Liver (tissue), 9 donors: ENCODE data around the gene CRHR1. TPM values are rescaled to one million over a fixed set of nuclear protein-coding genes. Genes with fewer than 3 reads are reported as not detected.

ENCODE experiments used
- DNase-seq: peaks from one replicate; pipeline ENCODE4 v3.0.0-alpha.2; 2017; ENCODE audit warnings: low spot score
- H3K27ac ChIP-seq, 2 donors: one replicate each; pipeline ENCODE4 v1.7.0; 2013; ENCODE audit warnings: inconsistent platforms in 2 of 2, low read length in 2 of 2, control low read depth in 1 of 2, low read depth in 1 of 2, mild to moderate bottlenecking in 1 of 2
- H3K27me3 ChIP-seq, 4 donors: one replicate each; pipeline versions ENCODE4 v1.6.1 to v1.7.0; 2013; ENCODE audit warnings: low read length in 3 of 4, inconsistent platforms in 1 of 4, mild to moderate bottlenecking in 1 of 4, moderate library complexity in 1 of 4; ENCODE audit not compliant: control insufficient read depth in 4 of 4, insufficient read depth in 4 of 4
- H3K36me3 ChIP-seq, 4 donors: one replicate each; pipeline versions ENCODE4 v1.6.1 to v1.7.0; 2013; ENCODE audit warnings: low read length in 3 of 4, mild to moderate bottlenecking in 3 of 4, low read depth in 1 of 4, moderate library complexity in 1 of 4; ENCODE audit not compliant: control insufficient read depth in 4 of 4, insufficient read depth in 3 of 4
- H3K4me1 ChIP-seq, 4 donors: one replicate each; pipeline versions ENCODE4 v1.6.1 to v1.7.0; 2013; ENCODE audit warnings: low read length in 3 of 4, mild to moderate bottlenecking in 3 of 4, moderate library complexity in 1 of 4; ENCODE audit not compliant: control insufficient read depth in 4 of 4, insufficient read depth in 4 of 4
- H3K4me3 ChIP-seq, 3 donors: one replicate each; pipeline versions ENCODE4 v1.6.1 to v1.7.0; 2013; ENCODE audit warnings: low read length in 3 of 3, control low read depth in 1 of 3, low read depth in 1 of 3, mild to moderate bottlenecking in 1 of 3
- H3K9ac ChIP-seq, 2 donors: one replicate each; pipeline ENCODE4 v1.7.0; 2013; ENCODE audit warnings: low read length in 2 of 2, mild to moderate bottlenecking in 2 of 2, moderate library complexity in 2 of 2, control low read depth in 1 of 2, low read depth in 1 of 2
- H3K9me3 ChIP-seq, 4 donors: one replicate each; pipeline versions ENCODE4 v1.6.1 to v1.7.0; 2013; ENCODE audit warnings: low read length in 3 of 4; ENCODE audit not compliant: control insufficient read depth in 4 of 4
- FOXA1 ChIP-seq: IDR thresholded peaks from 2 replicates; pipeline ENCODE4 v1.6.1; 2016; ENCODE audit warnings: antibody characterized with exemption
- FOXA2 ChIP-seq: IDR thresholded peaks from 2 replicates; pipeline ENCODE4 v1.6.1; 2016; ENCODE audit warnings: antibody characterized with exemption
- GABPA ChIP-seq, 2 donors: IDR thresholded peaks in 1 of 2; conservative IDR thresholded peaks in 1 of 2; 2 replicates each; pipeline ENCODE4 v1.6.1; 2016; ENCODE audit warnings: antibody characterized with exemption in 2 of 2, mild to moderate bottlenecking in 1 of 2, moderate library complexity in 1 of 2
- HNF4A ChIP-seq, 2 donors: conservative IDR thresholded peaks; 2 replicates each; pipeline ENCODE4 v1.6.1; 2016; ENCODE audit warnings: antibody characterized with exemption in 2 of 2, mild to moderate bottlenecking in 2 of 2
- HNF4G ChIP-seq: IDR thresholded peaks from 2 replicates; pipeline ENCODE4 v1.6.1; 2016; ENCODE audit warnings: antibody characterized with exemption
- JUND ChIP-seq, 2 donors: IDR thresholded peaks; 2 replicates each; pipeline ENCODE4 v1.6.1; 2016; ENCODE audit warnings: antibody characterized with exemption in 2 of 2
- NR2F2 ChIP-seq: IDR thresholded peaks from 2 replicates; pipeline ENCODE4 v1.6.1; 2016; ENCODE audit warnings: antibody characterized with exemption
- RAD21 ChIP-seq, 2 donors: IDR thresholded peaks; 2 replicates each; pipeline ENCODE4 v1.6.1; 2016; ENCODE audit warnings: antibody characterized with exemption in 2 of 2, mild to moderate bottlenecking in 2 of 2
- RXRA ChIP-seq, 2 donors: IDR thresholded peaks; 2 replicates each; pipeline ENCODE4 v1.6.1; 2017 to 2018; ENCODE audit warnings: antibody characterized with exemption in 2 of 2, mild to moderate bottlenecking in 1 of 2
- SP1 ChIP-seq: IDR thresholded peaks from 2 replicates; pipeline ENCODE4 v1.6.1; 2018; ENCODE audit warnings: antibody characterized with exemption, mild to moderate bottlenecking
- TAF1 ChIP-seq: conservative IDR thresholded peaks from 2 replicates; pipeline ENCODE4 v1.6.1; 2016; ENCODE audit warnings: antibody characterized with exemption, mild to moderate bottlenecking
- YY1 ChIP-seq: IDR thresholded peaks from 2 replicates; pipeline ENCODE4 v1.6.1; 2016; ENCODE audit warnings: antibody characterized with exemption, mild to moderate bottlenecking
- WGBS: extraction: QIAGEN DNeasy Blood & Tissue Kit; methylation state at CpG from one replicate; pipeline ENCODE4 v1.1.7; 2013; 5-methylcytosine and 5-hydroxymethylcytosine counted together
- polyA plus RNA-seq, 2 donors: library from polyadenylated mRNA; stranded (reverse) in 1 of 2; unstranded in 1 of 2; fragments of 200-250 nt in 1 of 2; fragments of >200 nt in 1 of 2; fragmentation: Nextera tagmentation in 1 of 2; extraction: Ambion mirVana in 1 of 2; gene quantifications; one replicate each; pipeline versions ENCODE4 v1.2.1 to v1.2.3, GENCODE V29; 2013 to 2015
- total RNA-seq, 2 donors: library from RNA; depleted of rRNA; stranded (reverse); fragments of >200 nt; gene quantifications; one replicate each; pipeline ENCODE4 v1.2.3, GENCODE V29; 2014
- TF ChIP-seq, protein P1 (sequence below): IDR thresholded peaks from 2 replicates; pipeline ENCODE4 v1.6.1; 2016; ENCODE audit warnings: antibody characterized with exemption, mild to moderate bottlenecking
- TF ChIP-seq, protein P2 (sequence below): IDR thresholded peaks from 2 replicates; pipeline ENCODE4 v1.6.1; 2016; ENCODE audit warnings: antibody characterized with exemption
- TF ChIP-seq, protein P3 (sequence below): fragments of 150-350 bp; IDR thresholded peaks from 2 replicates; pipeline ENCODE4 v1.5.1; 2017; ENCODE audit warnings: improper control_type of control experiment, low read depth, low read length; ENCODE audit not compliant: missing input control
- TF ChIP-seq, protein P4 (sequence below): IDR thresholded peaks from 2 replicates; pipeline ENCODE4 v1.6.1; 2016; ENCODE audit warnings: antibody characterized with exemption
- donor health status: healthy.
- donor health status: healthy.
- donor health status: healthy.
- donor health status: healthy.
- donor health status: healthy.

CRHR1 gene
- total and polyA plus RNA-seq, 4 donors = not detected

DNA sequence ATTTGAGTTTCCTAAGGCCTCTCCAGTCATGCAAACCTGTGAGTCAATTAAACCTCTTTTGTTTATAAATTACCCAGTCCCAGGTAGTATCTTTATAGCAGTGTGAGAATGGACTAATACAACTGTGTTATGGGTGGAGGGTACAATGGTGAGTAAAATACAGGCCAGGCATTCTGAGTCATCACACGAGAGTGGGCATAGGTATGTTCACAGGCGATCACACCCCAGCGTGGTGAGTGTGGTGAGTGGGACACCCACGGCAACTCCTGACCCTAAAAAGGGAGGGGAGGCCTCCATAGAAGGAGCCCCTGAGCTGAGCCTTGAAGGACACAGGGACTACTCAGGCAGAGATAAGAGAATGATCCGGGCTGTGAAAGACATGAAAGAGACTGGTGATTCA, 87.6 kb downstream of the CRHR1 start:
- no peak overlapping the region for H3K4me3 ChIP-seq
- H3K27me3 ChIP-seq = peaks cover 0 to 3% (median 0%) of the 10 kb centered on the region in 4 donors
- H3K4me1 ChIP-seq = no peaks in the 10 kb centered on the region
- TF ChIP-seq TAF1 (no peak), SP1 (no peak), JUND (IDR thresholded peaks at IDR 0.05) (no peak), FOXA1 (no peak), HNF4A (conservative IDR thresholded peaks at IDR 0.05) (no peak), RAD21 (IDR thresholded peaks at IDR 0.05) (no peak)
- TF ChIP-seq, protein P1, sequence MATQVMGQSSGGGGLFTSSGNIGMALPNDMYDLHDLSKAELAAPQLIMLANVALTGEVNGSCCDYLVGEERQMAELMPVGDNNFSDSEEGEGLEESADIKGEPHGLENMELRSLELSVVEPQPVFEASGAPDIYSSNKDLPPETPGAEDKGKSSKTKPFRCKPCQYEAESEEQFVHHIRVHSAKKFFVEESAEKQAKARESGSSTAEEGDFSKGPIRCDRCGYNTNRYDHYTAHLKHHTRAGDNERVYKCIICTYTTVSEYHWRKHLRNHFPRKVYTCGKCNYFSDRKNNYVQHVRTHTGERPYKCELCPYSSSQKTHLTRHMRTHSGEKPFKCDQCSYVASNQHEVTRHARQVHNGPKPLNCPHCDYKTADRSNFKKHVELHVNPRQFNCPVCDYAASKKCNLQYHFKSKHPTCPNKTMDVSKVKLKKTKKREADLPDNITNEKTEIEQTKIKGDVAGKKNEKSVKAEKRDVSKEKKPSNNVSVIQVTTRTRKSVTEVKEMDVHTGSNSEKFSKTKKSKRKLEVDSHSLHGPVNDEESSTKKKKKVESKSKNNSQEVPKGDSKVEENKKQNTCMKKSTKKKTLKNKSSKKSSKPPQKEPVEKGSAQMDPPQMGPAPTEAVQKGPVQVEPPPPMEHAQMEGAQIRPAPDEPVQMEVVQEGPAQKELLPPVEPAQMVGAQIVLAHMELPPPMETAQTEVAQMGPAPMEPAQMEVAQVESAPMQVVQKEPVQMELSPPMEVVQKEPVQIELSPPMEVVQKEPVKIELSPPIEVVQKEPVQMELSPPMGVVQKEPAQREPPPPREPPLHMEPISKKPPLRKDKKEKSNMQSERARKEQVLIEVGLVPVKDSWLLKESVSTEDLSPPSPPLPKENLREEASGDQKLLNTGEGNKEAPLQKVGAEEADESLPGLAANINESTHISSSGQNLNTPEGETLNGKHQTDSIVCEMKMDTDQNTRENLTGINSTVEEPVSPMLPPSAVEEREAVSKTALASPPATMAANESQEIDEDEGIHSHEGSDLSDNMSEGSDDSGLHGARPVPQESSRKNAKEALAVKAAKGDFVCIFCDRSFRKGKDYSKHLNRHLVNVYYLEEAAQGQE = no peak
- no peak overlapping the region for H3K9ac ChIP-seq
- no peaks in the 10 kb centered on the region for H3K9me3 ChIP-seq
- DNase-seq = no peak
- 79% methylated on average over 5 of the region's 5 CpGs for WGBS
- H3K36me3 ChIP-seq = no peaks in the 10 kb centered on the region
- H3K27ac ChIP-seq = no peak overlapping the region

DNA sequence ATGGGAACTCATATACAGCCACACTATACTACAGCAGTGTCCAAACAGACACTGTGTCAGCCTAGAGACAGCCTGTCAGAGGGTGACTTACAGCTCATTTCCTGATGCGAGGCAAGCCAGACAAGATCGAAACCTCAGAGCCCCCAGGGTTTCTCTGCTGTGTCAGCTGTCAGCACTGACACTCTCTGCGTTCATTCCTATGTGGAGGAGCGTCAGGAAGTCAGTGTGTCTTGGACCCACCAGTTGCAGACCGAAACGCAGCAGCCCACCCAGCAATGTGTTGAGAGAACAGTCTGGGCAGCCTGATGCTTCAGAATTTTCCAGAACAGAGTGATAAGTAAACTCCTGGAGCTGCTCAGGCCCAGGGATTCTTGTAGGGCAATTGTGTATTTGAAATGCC, 89.6 kb downstream of the CRHR1 start:
- H3K27me3 ChIP-seq = peaks cover 0 to 3% (median 0%) of the 10 kb centered on the region in 4 donors
- H3K4me1 ChIP-seq = no peaks in the 10 kb centered on the region
- H3K36me3 ChIP-seq = no peaks in the 10 kb centered on the region
- TF ChIP-seq GABPA (IDR thresholded peaks at IDR 0.05 in 1 of 2, conservative IDR thresholded peaks at IDR 0.05 in 1 of 2) (no peak), JUND (IDR thresholded peaks at IDR 0.05) (no peak), HNF4A (conservative IDR thresholded peaks at IDR 0.05) (no peak), NR2F2 (no peak), FOXA1 (no peak), TAF1 (no peak), SP1 (no peak), YY1 (no peak), FOXA2 (no peak), HNF4G (no peak), RAD21 (IDR thresholded peaks at IDR 0.05) (no peak), RXRA (IDR thresholded peaks at IDR 0.05) (no peak)
- TF ChIP-seq, protein P2, sequence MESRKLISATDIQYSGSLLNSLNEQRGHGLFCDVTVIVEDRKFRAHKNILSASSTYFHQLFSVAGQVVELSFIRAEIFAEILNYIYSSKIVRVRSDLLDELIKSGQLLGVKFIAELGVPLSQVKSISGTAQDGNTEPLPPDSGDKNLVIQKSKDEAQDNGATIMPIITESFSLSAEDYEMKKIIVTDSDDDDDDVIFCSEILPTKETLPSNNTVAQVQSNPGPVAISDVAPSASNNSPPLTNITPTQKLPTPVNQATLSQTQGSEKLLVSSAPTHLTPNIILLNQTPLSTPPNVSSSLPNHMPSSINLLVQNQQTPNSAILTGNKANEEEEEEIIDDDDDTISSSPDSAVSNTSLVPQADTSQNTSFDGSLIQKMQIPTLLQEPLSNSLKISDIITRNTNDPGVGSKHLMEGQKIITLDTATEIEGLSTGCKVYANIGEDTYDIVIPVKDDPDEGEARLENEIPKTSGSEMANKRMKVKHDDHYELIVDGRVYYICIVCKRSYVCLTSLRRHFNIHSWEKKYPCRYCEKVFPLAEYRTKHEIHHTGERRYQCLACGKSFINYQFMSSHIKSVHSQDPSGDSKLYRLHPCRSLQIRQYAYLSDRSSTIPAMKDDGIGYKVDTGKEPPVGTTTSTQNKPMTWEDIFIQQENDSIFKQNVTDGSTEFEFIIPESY = no peak
- TF ChIP-seq, protein P3, sequence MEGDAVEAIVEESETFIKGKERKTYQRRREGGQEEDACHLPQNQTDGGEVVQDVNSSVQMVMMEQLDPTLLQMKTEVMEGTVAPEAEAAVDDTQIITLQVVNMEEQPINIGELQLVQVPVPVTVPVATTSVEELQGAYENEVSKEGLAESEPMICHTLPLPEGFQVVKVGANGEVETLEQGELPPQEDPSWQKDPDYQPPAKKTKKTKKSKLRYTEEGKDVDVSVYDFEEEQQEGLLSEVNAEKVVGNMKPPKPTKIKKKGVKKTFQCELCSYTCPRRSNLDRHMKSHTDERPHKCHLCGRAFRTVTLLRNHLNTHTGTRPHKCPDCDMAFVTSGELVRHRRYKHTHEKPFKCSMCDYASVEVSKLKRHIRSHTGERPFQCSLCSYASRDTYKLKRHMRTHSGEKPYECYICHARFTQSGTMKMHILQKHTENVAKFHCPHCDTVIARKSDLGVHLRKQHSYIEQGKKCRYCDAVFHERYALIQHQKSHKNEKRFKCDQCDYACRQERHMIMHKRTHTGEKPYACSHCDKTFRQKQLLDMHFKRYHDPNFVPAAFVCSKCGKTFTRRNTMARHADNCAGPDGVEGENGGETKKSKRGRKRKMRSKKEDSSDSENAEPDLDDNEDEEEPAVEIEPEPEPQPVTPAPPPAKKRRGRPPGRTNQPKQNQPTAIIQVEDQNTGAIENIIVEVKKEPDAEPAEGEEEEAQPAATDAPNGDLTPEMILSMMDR = no peak
- TF ChIP-seq, protein P1 = no peak
- TF ChIP-seq, protein P4, sequence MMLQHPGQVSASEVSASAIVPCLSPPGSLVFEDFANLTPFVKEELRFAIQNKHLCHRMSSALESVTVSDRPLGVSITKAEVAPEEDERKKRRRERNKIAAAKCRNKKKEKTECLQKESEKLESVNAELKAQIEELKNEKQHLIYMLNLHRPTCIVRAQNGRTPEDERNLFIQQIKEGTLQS = no peak
- WGBS = 40% methylated on average over 6 of the region's 6 CpGs
- H3K9ac ChIP-seq = no peak overlapping the region
- no peak overlapping the region for H3K4me3 ChIP-seq
- no peak overlapping the region for H3K27ac ChIP-seq
- no peak for DNase-seq
- H3K9me3 ChIP-seq = no peaks in the 10 kb centered on the region
